LNCaP clone FGC (cell line): ENCODE results near the gene DKK3.
A peak's percentile ranks its signal among the peaks of the same experiment; 100 is the strongest.

Experiments
- DNase-seq: peaks from one replicate; pipeline ENCODE4 v3.0.0-alpha.2; 2011; ENCODE audit warnings: low read depth
- H3K4me3 ChIP-seq: 2 replicates; pipeline ENCODE4 v1.5.1; 2011; ENCODE audit warnings: mild to moderate bottlenecking, low read depth, low read length, control low read depth
- CTCF ChIP-seq: IDR thresholded peaks from 2 replicates; pipeline ENCODE4 v1.5.1; 2012; ENCODE audit warnings: mild to moderate bottlenecking; ENCODE audit not compliant: control insufficient read depth, insufficient read depth; ENCODE audit errors: extremely low read depth

DKK3 gene

GRCh38 chr11:12050470-12051286 is 42.3 kb upstream of the DKK3 start:
- TF ChIP-seq CTCF, result no peak
- no peak overlapping the region for H3K4me3 ChIP-seq
- peak; percentile 89 for DNase-seq

GRCh38 chr11:12048936-12049790 is 40.7 kb upstream of the DKK3 start:
- H3K4me3 ChIP-seq, result no peak overlapping the region
- no peak for TF ChIP-seq CTCF
- DNase-seq, result no peak

- no peak overlapping the region for H3K4me3 ChIP-seq
- no peak for DNase-seq
- TF ChIP-seq CTCF, result no peak
Observed at GRCh38 chr11:12046636-12047236, 38.3 kb upstream of the DKK3 start.

- no peak for TF ChIP-seq CTCF
- no peak overlapping the region for H3K4me3 ChIP-seq
- DNase-seq, result no peak
Observed at GRCh38 chr11:12045914-12046635, 37.6 kb upstream of the DKK3 start.

- DNase-seq, result no peak
- H3K4me3 ChIP-seq, result no peak overlapping the region
- TF ChIP-seq CTCF, result no peak
Observed at GRCh38 chr11:12044799-12045198, 36.4 kb upstream of the DKK3 start.

- no peak overlapping the region for H3K4me3 ChIP-seq
- TF ChIP-seq CTCF, result peak; percentile 83
- DNase-seq, result peak; percentile 65
Observed at GRCh38 chr11:12043959-12044791, 35.7 kb upstream of the DKK3 start.
